ENCODE measurements around the gene DNMT3A.

The DNMT3A gene

GRCh38 chr2:25257032-25257552 is 84.6 kb downstream of the DNMT3A start:
- DNase-seq (ENCODE audit: low spot score): no peak

- no peak for DNase-seq (ENCODE audit: low spot score)
These were observed 85.2 kb downstream of the DNMT3A start for GRCh38 chr2:25256488-25256875.

- DNase-seq (ENCODE audit: low spot score): no peak
These were observed 85.8 kb downstream of the DNMT3A start for GRCh38 chr2:25255745-25256487.

- no peak for DNase-seq (ENCODE audit: low spot score)
These were observed 86.8 kb downstream of the DNMT3A start for GRCh38 chr2:25254961-25255360.

- DNase-seq (ENCODE audit: low spot score): no peak
These were observed 88.5 kb downstream of the DNMT3A start for GRCh38 chr2:25253153-25253626.

- peak; percentile 94 for DNase-seq (ENCODE audit: low spot score)
These were observed 89.2 kb downstream of the DNMT3A start for GRCh38 chr2:25252291-25253152.

- DNase-seq (ENCODE audit: low spot score): peak; percentile 76
These were observed 90.1 kb downstream of the DNMT3A start for GRCh38 chr2:25251422-25252273.

GRCh38 chr2:25251071-25251421 is 90.7 kb downstream of the DNMT3A start:
- DNase-seq (ENCODE audit: low spot score): no peak

GRCh38 chr2:25250331-25251070 is 91.2 kb downstream of the DNMT3A start:
- no peak for DNase-seq (ENCODE audit: low spot score)

GRCh38 chr2:25249785-25250184 is 91.9 kb downstream of the DNMT3A start:
- no peak for DNase-seq (ENCODE audit: low spot score)

GRCh38 chr2:25247792-25248512 is 93.8 kb downstream of the DNMT3A start:
- DNase-seq (ENCODE audit: low spot score): no peak

GRCh38 chr2:25246558-25247290 is 95.0 kb downstream of the DNMT3A start:
- no peak for DNase-seq (ENCODE audit: low spot score)

GRCh38 chr2:25246001-25246400 is 95.7 kb downstream of the DNMT3A start:
- DNase-seq (ENCODE audit: low spot score): no peak

GRCh38 chr2:25245141-25245540 is 96.6 kb downstream of the DNMT3A start:
- DNase-seq (ENCODE audit: low spot score): no peak

GRCh38 chr2:25243995-25244394 is 97.7 kb downstream of the DNMT3A start:
- no peak for DNase-seq (ENCODE audit: low spot score)

GRCh38 chr2:25241452-25241851 is 100.3 kb downstream of the DNMT3A start:
- DNase-seq (ENCODE audit: low spot score): no peak

GRCh38 chr2:25240636-25241035 is 101.1 kb downstream of the DNMT3A start:
- no peak for DNase-seq (ENCODE audit: low spot score)

- DNase-seq (ENCODE audit: low spot score): no peak
These were observed 102.8 kb downstream of the DNMT3A start for GRCh38 chr2:25238920-25239319.

- no peak for DNase-seq (ENCODE audit: low spot score)
These were observed 104.0 kb downstream of the DNMT3A start for GRCh38 chr2:25237764-25238163.

- no peak for DNase-seq (ENCODE audit: low spot score)
These were observed 105.0 kb downstream of the DNMT3A start for GRCh38 chr2:25236736-25237135.

Data from GM03348 (cell line).